ENCODE measurements around the gene CTNNA1. TPM values are rescaled to one million over a fixed set of nuclear protein-coding genes. Genes with fewer than 3 reads are reported as not detected.

The CTNNA1 gene
- total and polyA plus RNA-seq, 2 of the 8 experiments (the other 6 are each of a cell fraction or from before 2014, with no cell fraction given): 115 to 349 TPM

DNA sequence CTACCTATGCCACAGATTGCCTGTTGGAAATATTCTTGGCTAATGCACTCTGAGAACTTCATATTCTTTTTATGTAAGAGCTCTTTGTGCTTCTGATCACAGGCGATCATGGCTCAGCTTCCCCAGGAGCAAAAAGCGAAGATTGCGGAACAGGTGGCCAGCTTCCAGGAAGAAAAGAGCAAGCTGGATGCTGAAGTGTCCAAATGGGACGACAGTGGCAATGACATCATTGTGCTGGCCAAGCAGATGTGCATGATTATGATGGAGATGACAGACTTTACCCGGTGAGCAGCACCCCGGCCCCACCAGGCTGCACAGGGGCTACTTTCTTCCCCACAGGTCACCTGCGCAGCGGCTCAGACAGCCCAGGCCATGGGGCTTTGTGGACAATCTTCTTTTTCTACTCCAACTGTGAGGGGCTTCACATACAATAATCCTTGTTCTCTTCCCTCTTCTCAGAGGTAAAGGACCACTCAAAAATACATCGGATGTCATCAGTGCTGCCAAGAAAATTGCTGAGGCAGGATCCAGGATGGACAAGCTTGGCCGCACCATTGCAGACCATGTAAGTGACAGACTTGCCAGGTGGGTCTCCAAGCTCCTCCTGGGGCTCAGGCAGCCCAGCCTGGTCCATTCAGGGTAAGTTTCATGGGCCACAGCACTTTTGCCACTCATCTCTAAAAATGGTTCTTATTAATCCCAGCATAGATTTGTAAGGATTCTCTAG is 177.3 kb downstream of the CTNNA1 start:
- no peaks in the 10 kb centered on the region for H3K79me2 ChIP-seq (ENCODE audit: control insufficient read depth in 1 of 2, insufficient read depth in 2 of 2, low read length in 2 of 2)
- no peaks in the 10 kb centered on the region for H3K27me3 ChIP-seq (replicated peaks in 1 of 4; ENCODE audit: control insufficient read depth in 3 of 4, extremely low read depth in 1 of 4, insufficient read depth in 3 of 4, low read length in 3 of 4)
- DNase-seq (ENCODE audit: low read depth in 1 of 2, low spot score in 2 of 2) (no peak), FAIRE-seq (no peak)
- H4K20me1 ChIP-seq (replicated peaks in 1 of 2; ENCODE audit: control insufficient read depth in 1 of 2, insufficient read depth in 2 of 2, low read length in 2 of 2): peaks cover 1 to 2% of the 10 kb centered on the region in 2 experiments
- ChIA-PET POLR2A (ENCODE audit: partially characterized antibody) (no interaction called here), CTCF (ENCODE audit: partially characterized antibody) (interaction anchor here (0.6 to 3.0 kb wide), 7 partner anchors 14 to 347 kb away, joined by 3 to 9 read pairs (median 3); no protein-coding TSS in a partner anchor)
- H2AFZ ChIP-seq (ENCODE audit: low read length): no peak overlapping the region
- H2BK15ac ChIP-seq (ENCODE audit: low read length): no peak overlapping the region
- H4K5ac ChIP-seq (ENCODE audit: insufficient read length, low read depth, low read length): no peak overlapping the region
- no peak overlapping the region for H2BK12ac ChIP-seq (ENCODE audit: low read depth, low read length)
- H4K8ac ChIP-seq (ENCODE audit: extremely low read depth, insufficient read depth, low read length): no peak overlapping the region; the same call in 1 of the 2 replicates
- no peak overlapping the region for H3K23ac ChIP-seq (ENCODE audit: insufficient read length)
- no peak overlapping the region for H2BK20ac ChIP-seq (ENCODE audit: low read length)
- no peak overlapping the region for H3K4ac ChIP-seq (replicated peaks; ENCODE audit: insufficient read length, low read depth, low read length)
- H3K27ac ChIP-seq (ENCODE audit: low read depth, low read length): no peak overlapping the region
- H3K79me1 ChIP-seq (ENCODE audit: low read depth, low read length): peaks cover 7% of the 10 kb centered on the region; the same call in 1 of the 2 replicates
- no peak overlapping the region for H3K14ac ChIP-seq (ENCODE audit: insufficient read length)
- no peak overlapping the region for H4K91ac ChIP-seq (replicated peaks; ENCODE audit: insufficient read length, low read length)
- peaks cover 0 to 6% (median 1%) of the 10 kb centered on the region in 4 experiments; a peak in 3 of 7 replicates for H3K4me1 ChIP-seq (replicated peaks in 1 of 4; ENCODE audit: control insufficient read depth in 3 of 4, insufficient read depth in 4 of 4, low read length in 3 of 4)
- H3K56ac ChIP-seq (replicated peaks; ENCODE audit: insufficient read length, low read depth, low read length): no peak overlapping the region
- TF ChIP-seq CTBP2 (IDR thresholded peaks at IDR 0.05; ENCODE audit: borderline replicate concordance, insufficient read depth, insufficient read length, low read length) (no peak), CBX8 (IDR thresholded peaks at IDR 0.05; ENCODE audit: borderline replicate concordance, low read depth, low read length) (no peak), RBBP5 (IDR thresholded peaks at IDR 0.05; ENCODE audit: borderline replicate concordance, low read depth, low read length) (no peak)
- H2AK5ac ChIP-seq (ENCODE audit: low read depth, low read length): no peak overlapping the region
- 91% methylated on average over 10 of the region's 10 CpGs; no CpG with 5 or more reads in 1 of the 2 experiments for WGBS, 2 experiments (ENCODE audit: extremely low coverage in 1 of 2, insufficient coverage in 1 of 2, insufficient read length in 1 of 2, insufficient replicate concordance in 2 of 2, low coverage in 1 of 2, low lambda C conversion rate in 2 of 2, missing lambda C conversion rate in 1 of 2)
- peaks cover 31 to 89% (median 55%) of the 10 kb centered on the region in 4 experiments for H3K36me3 ChIP-seq (ENCODE audit: control insufficient read depth in 2 of 4, insufficient read depth in 4 of 4, low read length in 3 of 4)
- no peak overlapping the region for H3K9ac ChIP-seq (replicated peaks in 1 of 4; ENCODE audit: extremely low read depth in 1 of 4, low read depth in 3 of 4, low read length in 3 of 4)
- H2BK5ac ChIP-seq (ENCODE audit: low read depth, low read length): no peak overlapping the region
- no peak overlapping the region for H2BK120ac ChIP-seq (replicated peaks; ENCODE audit: low read depth, low read length)
- H3K23me2 ChIP-seq (ENCODE audit: low read depth, low read length): no peaks in the 10 kb centered on the region
- no peak overlapping the region for H3K4me3 ChIP-seq (ENCODE audit: extremely low read depth in 1 of 4, insufficient read depth in 2 of 4, low read depth in 3 of 4, low read length in 4 of 4)
- no peak overlapping the region for H3K4me2 ChIP-seq (ENCODE audit: insufficient read depth in 1 of 2, low read depth in 2 of 2, low read length in 2 of 2)
- H3K9me3 ChIP-seq (ENCODE audit: insufficient read depth in 2 of 2, low read depth in 1 of 2, low read length in 1 of 2): no peaks in the 10 kb centered on the region
- no peak overlapping the region for H3K18ac ChIP-seq (ENCODE audit: extremely low read depth, low read length)
